RPMI7951 (cell line): ENCODE results near the gene SCN8A. TPM values are rescaled to one million over a fixed set of nuclear protein-coding genes. Genes with fewer than 3 reads are reported as not detected.
"Not testable (repeated sequence)": the region's sequence is repeated elsewhere in the genome, so short reads cannot be mapped to it uniquely, and the experiment has no call there.

Experiments used
- DNase-seq: peaks from one replicate; pipeline ENCODE4 v3.0.0-alpha.2; 2012; ENCODE audit warnings: low read depth
- total RNA-seq: library from RNA; depleted of rRNA; stranded (reverse); fragments of >200 nt; shearing (Covaris generic); gene quantifications from 2 replicates; pipeline ENCODE4 v1.2.3, GENCODE V29; 2014

The SCN8A gene
- total RNA-seq, 1 experiment from 2014 or later = 0.60 TPM

DNA sequence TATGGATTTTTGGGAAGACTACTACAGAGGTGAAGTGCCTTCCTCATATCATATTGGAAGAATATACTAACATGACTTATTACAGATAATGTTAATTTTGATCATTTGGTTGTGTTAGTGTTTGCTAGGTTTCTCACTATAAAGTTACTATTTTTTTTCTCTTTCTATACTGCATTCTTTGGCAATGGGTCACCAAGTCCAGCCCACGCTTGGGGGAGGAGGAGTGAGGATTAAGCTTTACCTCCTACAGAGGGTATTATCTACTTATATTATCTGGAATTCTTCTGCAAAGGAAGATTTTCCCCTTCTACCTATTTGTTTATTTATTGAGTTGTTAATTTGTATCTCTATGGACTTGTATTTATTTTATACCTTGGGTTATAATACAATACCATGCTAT is 31.5 kb downstream of the SCN8A start:
- peak; percentile 10 for DNase-seq

DNA sequence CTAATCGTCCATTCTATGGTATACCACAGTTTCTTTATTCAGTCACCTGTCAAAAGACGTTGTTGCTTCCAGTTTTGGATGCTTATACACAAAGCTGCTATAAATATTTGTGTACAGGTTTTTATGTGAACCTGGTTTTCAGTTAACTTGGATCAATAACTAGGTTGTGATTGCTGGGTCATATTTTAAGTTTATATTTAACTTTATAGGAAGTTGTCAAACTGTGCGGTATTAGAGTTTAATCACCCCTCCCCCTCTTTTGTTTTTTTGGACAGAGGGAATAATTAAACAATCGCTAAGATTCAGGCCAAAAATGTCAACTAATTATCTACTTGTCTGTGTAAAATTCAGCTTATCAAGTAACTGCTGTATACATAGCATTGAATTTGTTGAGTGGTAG is 34.3 kb downstream of the SCN8A start:
- DNase-seq = no peak

DNA sequence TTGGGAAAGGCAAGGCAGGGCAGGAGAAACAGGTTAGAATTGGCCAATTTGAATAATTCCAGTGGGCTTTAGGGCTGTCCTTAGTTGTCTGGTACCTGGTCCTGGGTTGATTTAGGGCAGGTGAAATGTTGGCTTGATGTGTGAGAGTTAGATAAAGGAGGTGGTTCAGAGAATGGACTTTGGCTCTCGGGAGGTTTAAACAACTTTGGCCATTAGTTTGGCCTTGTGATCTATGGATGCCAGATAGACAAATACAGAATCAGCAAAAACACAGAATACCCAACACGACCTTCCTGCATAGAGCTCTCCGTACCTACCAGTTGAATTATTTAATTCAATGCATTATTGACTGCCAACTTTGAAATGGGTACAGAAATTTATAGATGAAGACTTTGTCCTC is 35.1 kb downstream of the SCN8A start:
- no peak for DNase-seq

DNA sequence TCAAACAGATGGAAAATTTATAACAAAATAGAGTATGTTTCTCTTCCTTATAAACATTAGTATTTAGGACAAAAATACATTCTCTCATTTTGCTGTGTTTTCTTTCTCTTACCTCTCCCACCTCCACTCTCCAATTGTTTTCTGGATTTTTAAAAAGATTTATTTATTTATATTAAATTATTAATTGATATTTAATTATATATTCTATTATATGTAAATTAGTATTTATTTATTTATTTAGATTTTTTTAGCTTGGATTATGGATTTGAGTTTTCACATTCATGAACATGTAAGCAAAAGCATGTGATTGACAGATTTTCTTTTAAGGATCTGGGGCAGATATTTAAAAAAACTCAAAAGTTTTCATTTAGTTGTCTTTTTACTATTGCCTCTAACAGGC is 35.6 kb downstream of the SCN8A start:
- DNase-seq = no peak

DNA sequence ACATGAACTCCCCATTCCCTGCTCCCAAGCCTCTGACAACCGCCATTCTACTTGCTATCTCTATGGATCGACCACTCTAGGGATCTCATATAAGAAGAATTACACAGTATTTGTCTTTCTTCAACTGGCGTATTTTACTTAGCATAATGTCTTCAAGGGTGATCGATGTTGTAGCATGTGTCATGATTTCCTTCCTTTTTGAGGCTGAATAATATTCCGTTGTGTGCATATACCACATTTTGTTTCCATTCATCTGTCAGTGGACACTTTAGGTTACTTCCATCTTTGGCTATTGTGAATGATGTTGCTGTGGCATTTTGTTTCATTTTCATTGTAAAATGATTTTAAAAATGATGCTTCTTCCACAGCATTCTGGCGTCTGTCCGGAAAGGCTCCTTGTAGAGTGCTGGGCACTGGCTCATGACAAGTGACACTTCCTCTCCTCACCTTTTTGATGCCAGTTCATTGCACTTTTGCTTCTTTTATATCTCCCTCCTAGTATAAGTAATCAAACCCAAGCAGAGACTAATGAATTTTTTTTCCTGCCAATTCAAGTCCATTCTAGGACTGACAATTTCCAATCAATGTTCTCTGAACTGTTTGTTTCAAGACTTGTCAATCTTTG is 39.3 kb downstream of the SCN8A start:
- DNase-seq = no peak

DNA sequence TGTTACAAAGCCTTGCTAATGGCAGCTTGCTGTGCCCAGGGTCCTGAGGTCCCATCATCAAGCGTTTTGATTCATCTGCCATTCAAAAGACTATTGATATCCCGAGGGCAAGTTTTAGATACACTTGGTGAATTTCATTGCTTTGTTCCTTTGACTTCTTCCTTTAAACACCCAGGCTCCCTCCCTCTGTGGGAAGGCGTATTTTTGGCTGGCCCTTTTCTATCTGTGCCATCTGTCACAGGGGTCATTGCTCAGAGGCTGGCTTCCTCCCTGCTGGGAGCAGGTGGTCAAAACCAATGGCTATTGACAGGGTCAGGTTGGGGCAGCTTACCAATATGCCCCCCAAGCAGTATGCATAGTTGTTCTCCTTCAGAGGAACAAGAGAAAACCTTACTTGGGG is 40.0 kb downstream of the SCN8A start:
- DNase-seq = no peak

DNA sequence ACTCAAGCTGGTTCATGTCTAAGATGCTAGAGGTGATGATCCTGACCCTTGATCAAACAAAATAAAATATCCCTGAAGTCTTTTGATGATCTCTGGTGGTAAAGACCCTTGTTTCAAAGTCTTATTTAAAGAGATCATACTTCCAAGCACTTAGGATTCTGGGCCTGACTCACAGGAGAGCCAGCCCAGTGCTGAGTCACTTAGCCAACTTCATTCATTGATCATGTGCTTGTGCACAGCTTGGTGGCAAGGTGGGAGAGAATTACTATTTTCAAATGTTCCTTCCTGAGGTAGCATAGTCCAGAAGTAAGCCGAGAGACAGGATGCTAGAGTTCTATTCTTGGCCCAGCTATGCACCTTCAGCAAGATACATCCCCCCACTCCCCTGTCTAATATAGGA is 40.6 kb downstream of the SCN8A start:
- peak; percentile 24 for DNase-seq

DNA sequence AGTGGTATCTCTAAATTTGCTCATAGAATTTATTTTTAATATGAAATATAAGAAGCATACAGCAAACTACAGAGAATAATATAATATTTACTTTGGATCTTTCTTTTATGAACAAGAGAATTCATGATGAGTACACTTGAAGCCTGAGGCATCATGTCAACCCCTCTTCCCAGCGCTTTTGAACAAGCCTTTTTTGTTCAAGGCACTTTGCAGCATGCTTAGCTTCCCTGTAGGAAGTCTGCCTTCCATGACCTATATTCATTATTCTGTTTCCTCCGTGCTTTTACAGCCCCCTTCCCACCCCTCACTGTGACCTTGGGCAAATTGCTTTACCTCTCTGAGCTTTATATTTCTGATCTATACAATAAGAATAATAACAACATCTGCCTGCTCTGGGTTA is 41.6 kb downstream of the SCN8A start:
- no peak for DNase-seq

DNA sequence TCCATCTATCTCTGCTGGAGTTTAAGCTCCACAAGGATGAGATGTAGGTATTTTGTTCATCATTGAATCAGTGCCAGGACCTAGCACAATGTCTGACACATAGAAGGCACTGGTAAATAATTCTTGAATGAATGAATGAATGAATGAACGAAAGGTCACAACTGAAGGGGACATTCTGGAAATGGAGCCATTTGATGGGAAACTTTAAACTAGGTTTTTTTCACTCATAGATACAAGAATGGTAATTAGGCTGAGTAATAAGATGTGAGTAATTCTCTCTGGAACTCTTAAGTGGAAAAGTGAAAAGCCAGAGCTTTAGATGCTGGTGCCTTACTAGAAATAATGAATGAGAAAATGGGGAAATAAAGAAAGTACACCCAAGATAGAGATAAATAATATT is 44.3 kb downstream of the SCN8A start:
- no peak for DNase-seq

DNA sequence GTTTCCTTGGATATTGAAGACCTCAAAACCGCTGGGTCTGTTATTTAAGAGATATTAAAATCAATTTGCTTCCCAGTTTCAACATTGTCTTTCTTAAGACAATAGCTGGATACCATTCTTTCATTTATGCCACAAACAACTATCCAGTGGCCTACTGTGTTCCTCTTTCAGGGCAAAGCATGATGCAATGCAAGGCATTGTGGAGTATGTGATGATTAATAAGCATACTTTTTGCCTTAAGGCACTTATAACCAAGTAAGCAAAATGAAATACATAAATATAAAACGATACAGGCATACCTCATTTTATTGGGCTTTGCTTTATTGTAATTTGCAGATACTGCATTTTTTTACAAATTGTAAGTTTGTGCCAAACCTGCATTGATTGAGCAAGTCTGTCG is 45.5 kb downstream of the SCN8A start:
- no peak for DNase-seq

DNA sequence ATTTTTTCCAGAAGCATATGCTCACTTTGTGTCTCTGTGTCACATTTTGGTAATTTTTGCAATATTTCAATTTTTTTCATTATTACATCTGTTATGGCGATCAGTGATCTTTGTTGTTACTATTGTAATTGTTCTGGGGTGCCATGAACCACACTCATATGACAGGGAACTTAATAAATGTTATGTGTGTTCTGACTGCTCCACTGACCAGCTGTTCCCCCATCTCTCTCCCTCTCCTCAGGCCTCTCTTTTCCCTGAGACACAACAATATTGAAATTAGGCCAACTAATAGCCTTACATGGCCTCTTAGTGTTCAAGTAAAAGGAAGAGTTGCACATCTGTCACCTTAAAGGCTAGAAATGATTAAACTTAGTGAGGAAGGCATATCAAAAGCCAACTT is 46.0 kb downstream of the SCN8A start:
- no peak for DNase-seq

DNA sequence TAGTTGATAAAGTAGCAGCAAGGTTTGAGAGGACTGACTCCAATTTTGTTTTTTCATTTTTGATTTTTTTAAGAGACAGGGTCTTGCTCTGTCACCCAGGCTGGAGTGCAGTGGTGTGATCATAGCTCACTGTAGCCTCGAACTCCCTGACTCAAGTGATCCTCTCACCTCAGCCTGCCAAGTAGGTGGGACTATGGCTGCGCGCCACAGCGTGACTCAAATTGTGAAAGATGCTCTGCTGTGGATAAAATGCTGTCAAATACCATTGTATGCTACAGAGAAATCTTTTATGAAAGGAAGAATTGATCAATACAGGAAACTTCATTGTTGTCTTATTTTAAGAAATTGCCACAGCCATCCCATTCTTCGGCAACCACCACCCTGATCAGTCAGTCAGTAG is 48.3 kb downstream of the SCN8A start:
- DNase-seq = no peak

DNA sequence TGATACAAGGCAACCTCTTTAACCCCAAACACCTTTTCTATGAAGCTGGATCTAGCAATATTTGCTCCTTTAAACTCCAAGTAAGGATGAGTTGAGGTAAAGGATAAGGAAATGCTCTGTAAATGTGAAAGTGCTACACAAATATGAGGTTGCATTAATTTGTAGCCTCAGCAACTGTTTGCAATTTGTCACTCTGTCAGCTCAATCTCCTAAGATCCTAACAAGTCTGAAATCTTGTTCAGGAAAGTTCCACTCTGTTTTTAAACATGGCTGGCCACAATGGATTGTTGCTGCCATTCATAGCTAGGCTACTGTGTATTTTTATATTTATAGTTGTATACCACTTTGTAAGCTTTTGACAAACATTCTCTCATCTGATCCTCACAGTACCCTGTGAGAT is 51.3 kb downstream of the SCN8A start:
- DNase-seq = no peak

DNA sequence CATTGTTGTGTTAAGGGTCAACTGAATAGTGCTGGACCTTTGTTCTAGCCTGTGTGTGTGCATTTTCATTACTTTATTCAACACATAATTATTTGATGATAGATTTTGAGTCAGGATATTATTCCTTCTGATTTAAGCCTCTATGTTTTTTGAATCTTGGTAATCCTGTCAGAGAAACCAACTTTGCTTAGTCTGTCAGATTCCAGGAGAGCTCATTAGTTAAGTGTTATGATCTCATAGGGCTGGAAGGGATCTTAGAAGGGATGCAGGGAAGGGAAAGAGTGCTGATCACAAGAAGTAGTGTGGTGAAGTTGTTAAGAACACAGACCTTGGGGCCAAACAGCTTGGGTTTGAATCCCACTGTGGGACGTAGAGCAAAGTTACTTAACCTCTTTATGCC is 52.9 kb downstream of the SCN8A start:
- DNase-seq = no peak

DNA sequence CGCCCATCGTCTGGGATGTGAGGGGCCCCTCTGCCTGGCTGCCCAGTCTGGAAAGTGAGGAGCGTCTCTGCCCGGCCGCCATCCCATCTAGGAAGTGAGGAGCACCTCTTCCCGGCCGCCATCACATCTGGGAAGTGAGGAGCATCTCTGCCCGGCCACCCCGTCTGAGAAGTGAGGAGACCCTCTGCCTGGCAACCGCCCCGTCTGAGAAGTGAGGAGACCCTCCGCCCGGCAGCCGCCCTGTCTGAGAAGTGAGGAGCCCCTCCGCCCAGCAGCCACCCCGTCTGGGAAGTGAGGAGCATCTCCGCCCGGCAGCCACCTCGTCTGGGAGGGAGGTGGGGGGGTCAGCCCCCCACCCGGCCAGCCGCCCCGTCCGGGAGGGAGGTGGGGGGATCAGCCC is 53.7 kb downstream of the SCN8A start:
- DNase-seq = not testable (repeated sequence)

DNA sequence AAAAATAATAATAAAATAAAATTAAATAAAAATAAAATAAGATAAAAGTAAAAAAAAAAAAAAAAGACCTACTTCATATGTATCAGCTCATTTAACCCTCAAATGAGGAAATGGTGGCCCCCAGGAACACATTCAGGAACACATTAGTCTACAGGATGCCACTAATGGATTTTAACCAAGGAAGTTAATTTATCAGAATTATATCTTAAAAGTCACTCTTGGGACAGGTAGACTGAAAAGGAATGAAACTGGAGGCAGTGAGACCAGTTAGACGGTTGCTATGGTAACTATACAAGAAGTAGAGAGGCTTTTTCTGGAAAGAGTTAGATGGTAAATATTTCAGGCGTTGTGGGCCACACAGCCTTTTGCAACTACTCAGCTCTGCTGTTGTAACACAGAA is 54.9 kb downstream of the SCN8A start:
- DNase-seq = no peak

DNA sequence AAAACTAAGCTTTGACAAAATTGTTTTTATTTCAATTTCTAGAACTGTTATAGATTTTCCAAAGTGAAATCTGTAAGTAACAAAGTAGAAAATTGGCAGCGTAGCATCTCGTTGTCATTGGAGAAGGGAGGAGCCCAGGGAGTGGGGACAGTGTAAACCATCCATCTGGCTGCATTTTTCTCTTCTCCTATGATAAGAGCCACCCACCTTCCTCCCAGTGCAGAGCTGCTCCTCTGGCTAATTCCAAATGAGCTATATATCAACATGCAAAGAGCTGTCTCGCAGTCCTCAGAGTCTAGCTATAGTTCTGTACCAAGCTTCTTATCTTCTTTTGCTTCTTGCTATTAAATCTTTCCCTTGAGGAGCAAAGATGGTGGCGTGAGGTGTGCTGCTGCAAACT is 56.6 kb downstream of the SCN8A start:
- DNase-seq = no peak

DNA sequence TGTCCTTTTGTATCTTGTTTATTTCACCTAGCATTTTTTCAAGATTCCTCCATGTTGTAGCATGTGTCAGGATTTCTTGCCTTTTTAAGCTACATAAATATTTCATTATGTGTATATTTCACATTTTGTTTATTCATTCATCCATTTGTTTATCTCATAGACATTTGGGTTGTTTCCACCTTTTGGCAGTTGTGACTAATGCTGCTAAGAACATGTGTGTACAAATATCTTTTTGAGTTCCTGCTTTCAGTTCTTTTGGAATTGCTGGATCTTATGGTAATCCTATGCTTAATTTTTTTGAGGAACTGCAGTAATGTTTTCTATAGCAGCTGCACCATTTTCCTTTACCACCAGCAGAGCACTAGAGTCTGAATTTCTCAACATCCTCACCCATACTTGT is 62.4 kb downstream of the SCN8A start:
- DNase-seq = no peak

DNA sequence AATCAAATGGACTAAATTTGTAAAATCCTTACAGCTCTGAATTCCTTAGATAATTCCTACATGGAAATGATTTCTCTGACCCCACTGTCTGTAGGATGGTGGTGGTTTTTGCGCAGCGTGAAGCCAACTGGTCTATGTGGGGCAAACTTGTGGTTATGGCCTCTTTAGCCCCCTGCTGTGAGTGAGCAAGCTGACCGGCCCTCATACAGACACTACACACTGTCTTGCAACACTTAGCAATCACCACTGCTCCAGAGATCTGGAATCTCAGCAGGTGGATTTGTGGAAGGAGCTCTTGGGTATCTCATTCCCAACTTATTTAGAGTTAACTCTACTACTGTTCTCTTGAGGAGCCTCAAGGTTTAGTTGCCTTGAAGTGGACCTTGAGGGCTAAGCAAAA is 70.2 kb downstream of the SCN8A start:
- no peak for DNase-seq

DNA sequence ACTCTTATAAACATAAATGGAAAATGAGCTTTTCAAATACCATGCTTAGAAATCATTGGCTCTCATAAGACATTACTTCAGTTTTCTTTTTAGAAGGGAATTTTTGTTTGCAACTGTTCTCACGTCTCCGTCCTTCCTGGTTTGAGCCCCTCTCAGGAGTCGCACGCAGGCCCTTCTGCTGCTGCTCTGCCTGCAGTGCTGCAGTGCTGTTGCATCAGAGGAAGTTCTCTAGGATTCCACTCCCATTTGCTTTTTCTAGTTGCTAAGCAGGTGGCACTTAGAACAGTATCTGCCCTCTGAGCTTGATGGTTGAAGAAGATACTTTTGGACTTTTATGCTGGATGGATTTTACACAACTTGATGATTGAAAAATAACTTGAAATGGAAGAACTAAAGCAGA is 70.8 kb downstream of the SCN8A start:
- DNase-seq = no peak

DNA sequence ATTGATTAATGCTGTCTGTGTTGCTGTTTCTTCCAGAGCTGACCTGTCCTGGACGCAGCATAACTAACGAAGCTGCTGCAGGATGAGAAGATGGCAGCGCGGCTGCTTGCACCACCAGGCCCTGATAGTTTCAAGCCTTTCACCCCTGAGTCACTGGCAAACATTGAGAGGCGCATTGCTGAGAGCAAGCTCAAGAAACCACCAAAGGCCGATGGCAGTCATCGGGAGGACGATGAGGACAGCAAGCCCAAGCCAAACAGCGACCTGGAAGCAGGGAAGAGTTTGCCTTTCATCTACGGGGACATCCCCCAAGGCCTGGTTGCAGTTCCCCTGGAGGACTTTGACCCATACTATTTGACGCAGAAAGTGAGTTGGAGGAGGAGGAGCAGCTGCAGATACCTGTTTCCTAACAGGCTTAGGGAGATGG is 71.7 kb downstream of the SCN8A start:
- no peak for DNase-seq

DNA sequence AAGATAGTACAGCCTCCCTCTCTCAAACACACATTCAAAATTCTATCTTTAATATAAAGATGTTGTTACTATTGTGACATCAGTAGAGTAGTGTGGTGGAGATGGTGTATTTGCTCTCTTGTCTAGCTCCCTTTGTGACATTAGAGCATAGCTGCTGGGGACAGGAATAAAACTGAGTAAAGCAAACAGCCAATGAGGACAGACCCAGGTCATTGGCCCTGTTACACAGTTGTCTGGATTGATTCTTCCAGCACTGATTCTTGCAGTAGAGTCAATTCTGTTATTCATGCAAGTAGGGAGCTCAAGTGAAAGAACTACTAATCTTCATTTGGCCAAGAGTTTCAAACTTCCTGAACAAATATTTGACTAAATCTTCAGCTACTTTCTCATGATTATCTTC is 72.4 kb downstream of the SCN8A start:
- DNase-seq = no peak

DNA sequence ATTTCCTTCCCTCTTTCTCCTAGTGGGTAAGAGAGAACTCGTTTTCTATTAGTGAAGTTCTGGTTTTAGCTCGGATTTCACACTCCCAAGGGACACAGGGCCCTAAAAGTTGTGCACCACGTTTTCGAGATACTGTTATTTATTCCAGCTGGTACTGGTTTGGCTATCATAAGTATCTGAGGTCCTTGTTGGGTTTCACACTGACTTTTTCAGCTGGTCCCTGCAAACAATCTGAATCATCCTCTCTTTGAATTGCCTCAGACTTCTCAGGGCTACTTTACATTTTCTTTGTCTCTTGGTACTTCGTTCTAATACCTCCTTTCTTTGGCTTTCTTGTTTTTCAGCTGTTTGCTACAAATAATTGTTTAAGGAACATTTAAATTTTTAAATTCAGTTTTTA is 75.7 kb downstream of the SCN8A start:
- DNase-seq = no peak

DNA sequence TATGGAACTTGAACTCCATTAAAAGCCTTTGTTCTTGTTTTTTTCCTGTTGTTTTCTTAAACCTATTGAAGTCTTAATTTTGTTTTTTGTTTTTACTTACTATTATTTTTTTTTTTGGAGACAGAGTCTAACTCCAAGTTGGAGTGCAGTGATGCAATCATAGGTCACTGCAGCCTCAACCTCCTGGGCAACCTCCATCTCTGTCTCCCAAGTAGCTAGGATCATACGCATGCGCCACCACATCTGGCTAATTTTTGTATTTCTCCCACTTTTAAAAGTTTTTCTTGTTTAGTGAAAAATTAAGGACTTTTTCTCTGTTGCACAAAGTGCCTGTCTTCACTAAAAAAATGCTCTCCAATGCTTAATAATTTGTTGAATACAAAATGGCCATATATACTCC is 76.2 kb downstream of the SCN8A start:
- DNase-seq = no peak

DNA sequence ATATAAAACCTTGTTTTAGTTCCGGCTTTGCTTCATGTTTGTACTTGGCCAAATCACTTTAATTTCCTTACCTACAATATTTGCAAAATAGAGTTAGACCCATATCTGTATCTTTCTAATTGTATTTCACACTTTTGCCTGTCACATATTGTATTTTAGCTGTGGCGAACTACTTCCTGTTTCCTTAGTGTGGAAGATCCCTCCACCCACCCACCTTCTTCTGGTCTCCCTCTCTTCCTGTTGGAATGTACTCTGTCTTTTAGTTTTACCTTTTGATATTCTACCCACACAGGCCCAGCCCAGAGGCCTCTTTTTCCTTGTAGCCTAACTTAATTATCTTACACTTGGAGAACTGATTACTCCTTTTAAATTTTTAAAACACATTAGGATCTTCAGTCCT is 78.2 kb downstream of the SCN8A start:
- DNase-seq = no peak
